ENCODE measurements around the gene MFF.
"Not testable (repeated sequence)": the region's sequence is repeated elsewhere in the genome, so short reads cannot be mapped to it uniquely, and the experiment has no call there.

Gene MFF

DNA sequence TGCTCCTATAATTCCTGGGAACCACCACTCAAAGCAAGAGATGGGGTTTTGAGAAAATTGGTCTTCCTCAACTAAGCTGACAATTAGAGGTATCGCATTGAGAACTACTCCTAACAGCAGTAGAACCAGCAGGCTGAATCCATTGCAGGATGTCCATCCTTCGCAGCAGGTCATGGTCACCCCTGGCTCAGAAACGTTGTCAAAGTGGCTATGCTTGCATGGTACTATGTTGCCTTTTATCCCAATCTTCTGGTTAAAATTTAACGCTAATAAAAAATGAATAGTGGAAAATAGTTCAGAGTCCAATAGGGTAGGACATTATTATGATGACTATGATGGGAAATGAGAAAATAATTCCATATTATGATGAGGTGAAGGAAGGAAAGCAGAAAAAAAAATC lies 54.0 kb downstream of the MFF start, which contains the start of gene TM4SF20:
Gene TM4SF20, minus strand, starts transcription at position 212 of the 400 bp plus-strand sequence. Its CDS starts 38 bp downstream, at position 174.
- no peak for DNase-seq

DNA sequence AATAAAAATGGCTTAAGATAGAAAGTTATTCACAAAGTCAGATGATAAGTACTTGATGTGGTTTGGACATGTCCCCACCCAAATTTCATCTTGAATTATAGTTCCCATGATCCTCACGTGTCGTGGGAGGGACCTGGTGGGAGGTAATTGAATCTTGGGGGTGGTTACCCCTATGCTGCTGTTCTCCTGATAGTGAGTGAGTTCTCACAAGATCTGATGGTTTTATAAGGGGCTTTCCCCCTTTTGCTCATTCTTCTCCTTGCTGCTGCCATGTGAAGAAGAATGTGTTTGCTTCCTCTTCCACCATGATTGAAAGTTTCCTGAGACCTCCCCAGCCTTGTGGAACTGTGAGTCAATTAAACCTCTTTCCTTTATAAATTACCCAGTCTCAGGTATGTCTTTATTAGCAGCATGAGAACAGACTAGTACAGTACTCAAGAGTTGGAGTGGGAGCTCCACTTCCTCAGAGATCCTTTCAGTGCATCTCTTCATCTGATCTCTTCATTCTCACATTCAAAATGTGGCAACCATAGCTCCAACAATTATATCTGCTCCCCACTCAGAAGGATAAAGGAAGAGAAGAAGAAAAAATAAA lies 57.3 kb downstream of the MFF start:
- not testable (repeated sequence) for DNase-seq

DNA sequence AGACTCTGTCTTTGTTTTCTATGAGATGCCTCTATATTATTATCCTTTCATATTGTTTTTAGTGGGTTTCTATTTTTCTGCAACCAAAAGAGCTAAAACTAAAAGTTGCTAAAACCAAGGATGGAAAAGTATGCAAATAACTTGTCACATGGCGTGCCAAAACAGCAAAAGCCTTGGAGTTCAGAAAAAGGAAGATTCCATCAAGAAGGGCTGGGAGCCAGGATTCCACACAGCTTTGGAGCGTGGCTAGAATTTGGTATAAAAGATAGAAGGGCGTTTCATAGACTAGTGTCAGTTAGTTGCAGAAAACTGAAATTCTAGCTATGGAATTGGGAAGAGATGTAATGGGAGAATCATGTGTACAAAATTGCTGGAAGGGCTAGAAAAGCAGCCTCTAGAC lies 58.6 kb downstream of the MFF start:
- DNase-seq = no peak

DNA sequence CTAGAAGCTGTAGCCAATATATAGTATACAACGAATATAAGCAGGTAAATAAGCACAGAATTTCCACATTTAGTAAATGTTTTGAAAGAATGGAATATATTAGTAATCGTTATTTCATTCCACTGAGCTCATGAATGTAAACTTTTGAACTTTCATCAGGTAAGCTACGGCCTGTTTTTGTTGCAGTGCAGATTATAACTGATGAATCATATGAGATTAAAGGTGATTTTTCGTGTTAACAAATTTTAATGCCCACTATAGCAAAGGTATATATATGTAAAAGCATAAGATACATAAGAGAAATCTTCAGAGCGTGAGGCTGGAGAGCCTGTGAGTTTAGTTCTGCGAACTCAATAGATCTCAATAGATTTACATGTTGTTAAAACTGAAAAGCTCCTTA lies 61.6 kb downstream of the MFF start:
- DNase-seq = no peak

DNA sequence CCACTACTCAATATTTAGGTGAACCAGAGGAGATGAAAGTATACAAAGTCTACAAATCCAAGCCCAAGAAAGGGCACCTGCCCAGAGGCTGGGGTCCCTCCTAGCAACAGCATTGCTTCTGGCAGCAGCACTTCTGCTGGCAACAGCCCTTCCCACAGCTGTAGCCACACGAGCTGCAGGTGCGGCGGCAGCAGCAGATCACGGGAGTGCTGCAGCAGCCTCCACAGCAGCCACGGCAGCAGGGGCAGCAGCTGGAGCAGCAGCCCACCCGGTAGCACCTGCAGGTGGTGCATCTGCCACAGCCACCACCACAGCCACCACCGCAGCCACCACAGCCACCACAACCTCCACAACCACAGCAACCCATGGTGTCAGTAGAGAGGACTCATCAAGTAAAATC lies 62.5 kb downstream of the MFF start, which contains the start of gene SCYGR1:
Gene SCYGR1, minus strand, starts transcription at position 367 of the 400 bp plus-strand sequence. Its CDS starts 0 bp downstream, at position 367.
- not testable (repeated sequence) for DNase-seq

DNA sequence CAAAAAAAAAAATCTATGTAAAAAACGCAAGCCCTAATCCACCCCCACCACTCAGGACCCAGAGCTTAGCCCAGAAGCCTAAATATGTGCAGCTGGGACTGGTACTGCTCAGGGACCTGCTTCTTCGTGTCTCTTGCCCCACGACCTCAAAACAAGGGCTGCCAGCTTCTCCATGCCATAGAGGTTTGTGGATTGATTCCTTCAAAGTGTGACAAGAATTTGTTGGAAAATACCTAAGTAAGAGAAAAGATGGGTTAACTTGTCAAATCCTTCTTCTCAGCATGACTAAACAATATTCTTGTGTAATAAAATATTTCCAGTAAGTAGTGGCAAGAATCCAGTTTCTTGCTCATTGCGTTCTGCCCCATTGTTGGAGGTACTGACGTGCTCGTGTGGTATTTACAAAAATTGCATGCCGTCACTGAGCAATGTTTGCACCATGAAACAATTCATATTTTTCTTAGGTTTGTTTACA lies 63.5 kb downstream of the MFF start:
- DNase-seq = no peak

DNA sequence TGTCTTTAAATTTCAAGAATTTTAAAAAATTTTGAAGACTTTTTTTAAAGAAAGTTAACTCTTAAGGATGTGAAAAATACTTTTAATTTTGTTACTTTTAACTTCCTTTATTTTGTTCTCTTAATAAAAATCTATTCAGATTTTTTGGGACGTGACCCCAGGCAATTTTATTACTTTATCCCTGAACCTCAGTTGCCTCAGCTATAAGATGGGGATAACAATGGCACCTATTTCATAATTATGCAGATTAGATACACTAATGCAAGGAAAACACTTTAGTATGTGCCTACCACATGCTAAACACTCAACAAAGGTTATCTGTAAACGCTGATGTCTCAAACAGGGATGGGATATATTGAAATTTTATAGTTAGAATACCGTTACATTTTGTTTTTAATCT lies 64.2 kb downstream of the MFF start:
- no peak for DNase-seq

DNA sequence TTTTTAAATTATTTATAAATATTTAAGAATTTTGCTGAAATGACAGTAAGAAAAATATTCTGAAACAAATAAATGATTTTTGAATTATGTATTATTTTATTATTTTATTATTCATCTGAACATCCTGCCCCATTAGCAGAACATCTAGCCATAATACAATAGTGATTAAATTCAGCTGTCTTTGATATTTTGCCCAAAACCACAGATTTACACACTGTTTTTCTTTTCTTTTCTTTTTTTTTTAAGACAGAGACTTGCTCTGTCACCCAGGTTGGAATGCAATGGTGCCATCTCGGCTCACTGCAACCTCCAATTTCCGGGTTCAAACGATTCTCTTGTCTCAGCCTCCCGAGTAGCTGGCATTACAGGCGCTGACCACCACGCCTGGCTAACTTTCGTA lies 64.6 kb downstream of the MFF start:
- DNase-seq = no peak

DNA sequence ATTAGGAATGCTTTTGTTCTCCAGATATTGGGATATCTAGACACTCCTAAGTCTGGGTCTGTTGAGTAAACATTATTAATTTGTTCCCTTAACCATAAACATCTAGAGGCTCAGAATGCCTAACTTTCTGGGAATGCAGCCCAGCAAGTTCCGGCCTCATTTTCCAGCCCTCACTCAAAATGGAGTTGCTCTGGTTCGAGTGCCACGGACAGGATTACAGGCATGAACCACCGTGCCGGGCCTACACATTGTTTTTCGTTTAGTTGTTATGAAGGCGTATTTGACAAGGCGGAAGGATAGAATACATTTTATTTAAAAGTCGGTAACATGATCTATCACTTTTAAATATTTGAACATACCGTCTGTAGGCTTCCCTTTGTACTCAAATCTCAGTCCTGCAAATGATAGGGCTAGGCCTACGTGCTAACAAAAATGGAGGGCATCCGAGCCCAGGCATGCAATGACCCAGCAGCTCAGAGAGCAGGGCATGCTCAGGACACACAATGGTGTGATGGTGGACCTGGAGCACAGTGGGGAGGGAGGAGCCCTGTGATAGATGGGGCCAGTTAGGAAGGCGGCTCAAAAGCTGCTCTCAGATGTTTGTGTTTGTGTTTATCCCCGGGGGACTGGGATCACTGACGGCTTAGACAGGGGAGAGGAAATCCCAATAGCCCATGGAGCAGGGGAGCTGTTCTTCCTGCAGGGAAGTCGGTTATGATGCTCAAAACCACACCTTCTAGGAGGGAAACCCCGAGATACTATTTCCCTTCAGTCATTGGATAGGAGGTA lies 65.6 kb downstream of the MFF start:
- DNase-seq = no peak

DNA sequence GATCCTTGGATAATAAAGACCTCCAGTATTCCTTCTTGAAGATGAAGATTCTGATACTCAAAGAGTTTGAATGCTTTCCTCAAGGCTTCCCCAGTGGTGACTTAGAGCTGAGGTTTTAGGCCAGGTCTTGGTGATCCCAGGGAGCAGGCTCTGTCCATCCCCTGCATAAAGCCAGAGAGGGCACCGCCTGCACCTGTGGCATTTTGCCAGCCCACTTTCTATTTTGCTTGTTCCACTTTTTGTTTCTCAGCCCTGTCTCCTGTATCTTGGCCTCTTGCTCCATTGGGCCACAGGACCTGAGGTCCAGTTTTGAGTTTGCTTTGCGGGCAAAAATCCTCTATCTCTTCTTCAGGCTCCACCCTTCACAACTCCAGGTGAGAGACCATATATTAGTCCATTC lies 69.3 kb downstream of the MFF start:
- DNase-seq = no peak

DNA sequence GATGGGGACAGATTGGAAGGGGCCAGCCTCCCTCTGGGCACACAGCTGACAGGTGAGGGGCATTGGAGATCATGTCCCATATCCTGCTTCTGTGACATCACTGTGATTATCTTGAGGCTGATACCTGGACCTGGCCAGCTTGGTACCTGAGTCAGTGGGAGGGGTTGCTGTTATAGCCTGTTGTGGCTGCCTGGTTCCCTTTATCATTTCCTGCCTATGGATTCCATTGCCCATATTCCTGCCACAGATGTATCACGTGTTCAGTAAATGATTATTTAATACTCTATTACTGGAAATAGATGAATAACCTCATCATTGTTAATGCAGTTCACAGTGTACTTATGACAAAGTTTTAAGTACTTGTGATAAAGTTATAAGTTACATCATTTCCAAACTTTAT lies 70.5 kb downstream of the MFF start:
- DNase-seq = no peak

DNA sequence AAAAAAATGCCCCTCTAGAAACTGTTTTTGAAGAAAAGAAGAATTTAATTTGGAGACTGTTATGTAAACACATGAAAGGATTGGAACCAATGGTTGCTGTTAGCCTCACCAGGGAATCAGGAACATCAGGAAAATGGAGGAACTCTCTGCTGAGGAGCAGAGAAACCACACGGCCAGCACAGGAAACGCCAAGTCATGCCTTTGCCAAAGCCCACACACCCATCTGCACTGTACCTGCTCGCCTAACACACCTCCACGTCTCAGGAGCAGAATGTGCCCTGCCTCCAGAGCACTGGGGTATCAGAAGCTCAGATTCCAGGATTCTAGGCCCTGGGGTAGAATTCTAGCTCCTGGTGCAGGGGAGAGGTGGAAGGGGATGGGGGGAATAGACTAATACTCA lies 72.5 kb downstream of the MFF start:
- no peak for DNase-seq

DNA sequence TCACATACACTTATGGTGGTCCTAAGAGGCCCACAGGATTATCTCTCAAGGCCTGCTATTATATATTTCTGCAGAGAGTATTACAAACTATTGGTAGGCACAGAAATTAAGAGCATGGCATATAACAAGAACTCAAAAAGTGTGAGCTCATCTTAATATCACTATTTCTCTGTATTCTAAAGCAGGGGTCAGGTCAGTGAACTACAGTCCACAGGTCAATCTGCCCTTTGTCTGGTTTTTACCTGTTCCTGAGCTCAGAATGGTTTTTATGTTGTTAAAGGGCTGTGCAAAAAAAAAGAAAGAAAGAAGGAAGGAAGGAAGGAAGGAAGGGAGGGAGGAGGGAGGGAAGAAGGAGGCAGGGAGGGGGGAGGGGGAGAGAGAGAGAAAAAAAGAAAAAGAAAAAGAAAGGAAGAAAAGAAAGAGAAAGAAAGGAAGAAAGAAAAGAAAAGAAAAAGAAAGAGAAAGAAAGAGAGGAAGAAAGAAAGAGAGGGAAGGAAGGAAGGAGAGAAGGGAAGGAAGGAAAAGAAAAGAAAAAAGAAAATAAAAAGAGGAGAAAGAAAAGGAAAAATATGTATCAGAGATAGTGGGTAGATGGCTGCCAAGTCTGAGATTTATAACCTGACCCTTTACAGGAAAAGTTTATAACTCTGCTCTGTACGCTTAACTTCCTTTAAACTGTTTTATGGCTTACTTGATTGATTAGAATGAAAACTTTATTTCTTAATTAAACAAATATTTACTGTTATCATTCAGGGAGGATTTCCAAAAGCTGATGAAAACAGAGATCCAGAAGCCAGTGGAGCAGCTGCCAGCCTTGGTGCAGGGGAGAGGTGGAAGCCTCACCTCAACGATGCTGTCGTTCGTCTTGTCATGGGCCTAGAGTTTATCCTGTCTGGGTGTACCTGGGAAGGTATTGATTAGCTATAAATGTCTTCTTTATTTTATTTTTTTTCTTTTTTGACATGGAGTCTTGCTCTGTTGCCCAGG lies 73.9 kb downstream of the MFF start:
- DNase-seq = no peak

DNA sequence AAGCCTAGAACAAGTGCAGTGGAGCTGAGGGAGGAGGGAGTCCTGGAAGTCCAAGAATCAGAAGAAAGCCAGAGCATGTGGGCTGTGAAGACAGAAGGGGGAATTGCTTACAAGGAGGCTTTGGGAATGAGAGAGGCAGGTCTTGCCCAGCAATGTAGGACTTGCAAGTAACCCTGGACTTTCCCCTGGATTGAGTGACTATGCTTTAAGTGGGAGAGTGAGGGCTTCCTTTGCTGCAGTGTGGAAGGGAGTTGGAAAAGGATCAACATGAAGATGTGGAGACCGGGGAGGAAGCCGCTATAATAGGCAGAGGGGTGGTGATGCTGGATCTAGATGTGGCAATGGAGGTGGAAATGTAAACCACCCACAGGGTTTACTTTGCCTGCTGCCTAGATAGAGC lies 76.5 kb downstream of the MFF start:
- peak in 1 of 2 experiments; percentile 25 for DNase-seq

DNA sequence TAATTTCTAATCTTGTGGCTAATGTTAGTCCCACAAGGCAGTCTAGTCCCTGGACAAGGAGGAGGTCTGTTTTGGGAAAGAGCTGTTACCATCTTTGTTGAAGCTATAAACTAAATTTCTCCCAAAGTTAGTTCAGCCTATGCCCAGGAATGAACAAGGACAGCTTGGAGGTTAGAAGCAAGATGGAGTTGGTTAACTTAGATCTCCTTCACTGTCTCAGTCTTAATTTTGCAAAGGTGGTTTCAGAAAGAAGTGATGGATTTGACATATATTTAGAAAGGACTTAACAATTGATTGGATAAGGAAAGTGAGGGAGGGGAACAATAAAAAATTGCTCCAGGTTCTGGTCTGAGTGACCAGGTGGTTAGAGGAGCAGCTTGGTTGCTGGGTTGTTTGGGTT lies 77.3 kb downstream of the MFF start:
- DNase-seq = no peak

DNA sequence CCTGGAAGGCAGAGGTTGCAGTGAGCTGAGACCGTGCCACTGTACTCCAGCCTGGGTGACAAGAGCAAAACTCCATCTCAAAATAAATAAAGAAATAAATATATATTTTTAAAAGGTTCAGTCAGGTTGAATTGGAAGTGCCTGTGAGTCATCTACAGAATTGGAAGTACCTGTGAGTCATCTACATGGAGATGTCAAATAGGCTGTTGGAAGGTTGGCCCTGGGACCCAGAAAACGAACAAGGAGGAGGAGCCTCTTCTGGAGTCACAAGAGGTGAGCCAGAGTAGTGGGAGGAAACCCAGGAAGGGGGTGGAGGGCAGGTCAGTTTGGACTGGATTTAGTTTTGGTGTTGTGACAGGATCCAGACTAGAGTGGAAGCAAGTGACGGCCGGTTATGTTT lies 77.9 kb downstream of the MFF start:
- DNase-seq = no peak

DNA sequence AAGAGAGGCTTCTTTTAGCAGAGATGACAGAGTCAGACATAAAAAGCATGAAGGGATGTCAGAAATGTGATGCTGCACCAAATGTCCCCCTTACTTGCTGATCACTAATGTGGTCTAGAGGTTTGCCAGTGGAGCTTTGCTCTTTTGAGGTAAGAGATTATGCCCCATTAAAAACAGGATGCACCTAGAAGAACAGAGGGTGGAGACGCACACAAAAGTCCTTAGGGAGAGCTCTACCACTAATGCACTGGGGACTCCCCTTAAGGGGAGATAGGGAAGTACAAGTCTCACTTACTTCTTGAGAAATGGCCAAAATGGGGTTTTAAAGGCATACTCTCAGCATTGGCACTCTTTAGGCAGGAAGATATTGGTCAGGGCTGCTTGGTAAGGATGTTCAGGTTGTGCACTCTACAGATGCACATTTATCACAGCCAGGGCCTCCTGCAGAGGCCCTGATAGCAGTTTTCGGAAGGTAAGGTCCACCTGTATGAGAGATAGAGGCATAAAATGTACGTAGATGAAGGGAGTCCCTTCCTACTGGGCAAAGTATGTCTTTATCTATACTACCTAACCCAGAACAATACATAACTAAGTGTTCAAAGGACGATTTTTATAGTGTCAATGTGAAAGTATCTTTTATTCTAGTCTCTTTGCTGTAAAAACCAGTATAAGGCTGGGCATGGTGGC lies 79.7 kb downstream of the MFF start:
- DNase-seq = no peak

DNA sequence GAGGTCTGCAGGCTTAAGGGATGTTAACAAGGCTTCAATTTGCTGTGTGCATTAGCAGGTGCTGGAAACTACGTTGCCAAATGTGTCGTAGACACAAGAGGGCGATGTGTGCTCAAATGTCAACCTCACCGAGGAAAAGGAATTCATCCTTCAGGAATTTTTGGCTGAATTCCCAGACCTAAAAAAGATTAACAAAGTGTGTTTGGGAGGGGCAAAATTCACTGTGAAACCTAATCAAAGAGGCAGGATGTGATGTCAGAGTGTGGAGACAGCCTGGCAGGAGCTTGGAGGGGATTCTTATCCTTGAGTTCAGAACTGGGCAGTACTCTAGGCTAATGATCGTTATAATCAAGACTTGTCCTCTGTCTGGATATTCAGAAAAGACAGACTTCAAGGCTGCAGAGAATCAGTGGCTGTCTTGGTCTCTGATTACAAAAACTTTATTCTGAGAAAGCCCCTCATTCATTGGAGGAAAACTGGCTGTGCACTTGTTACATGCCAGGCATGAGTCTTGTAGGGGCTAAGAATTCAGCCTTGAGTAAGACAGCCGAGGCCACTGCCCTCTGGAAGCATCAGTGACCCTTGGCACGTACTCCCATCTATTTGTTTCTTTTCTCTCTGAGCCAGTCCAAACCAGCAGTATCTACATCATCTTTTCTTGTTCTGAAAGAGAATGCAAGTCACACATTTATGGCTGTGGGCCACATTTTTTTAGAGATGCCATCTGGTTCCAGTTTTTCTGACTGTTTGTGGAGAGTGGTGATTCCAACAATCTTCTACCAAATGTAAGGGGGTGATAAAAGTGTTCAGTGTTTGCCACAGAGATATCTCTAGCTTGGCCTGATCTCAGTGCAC lies 81.4 kb downstream of the MFF start:
- peak; percentile 84 to 93 for DNase-seq

Data from NCI-H2081 (cell line).